GM20000 (cell line): Measurements from ENCODE around the gene FANCE.

Experiments used
- DNase-seq: peaks from one replicate; pipeline ENCODE4 v3.0.0; 2012; ENCODE audit warnings: low spot score
- CTCF ChIP-seq: IDR thresholded peaks from 2 replicates; pipeline ENCODE4 v1.5.1; 2012; ENCODE audit warnings: mild to moderate bottlenecking, control low read depth; ENCODE audit errors: extremely low read depth, missing control alignments

Gene FANCE

GRCh38 chr6:35491558-35492257 is 39.6 kb downstream of the FANCE start:
- no peak for DNase-seq
- TF ChIP-seq CTCF = no peak

GRCh38 chr6:35492258-35492973 is 40.3 kb downstream of the FANCE start:
- no peak for TF ChIP-seq CTCF

GRCh38 chr6:35492974-35493284 is 40.8 kb downstream of the FANCE start:
- TF ChIP-seq CTCF = no peak
- DNase-seq = no peak

More at GRCh38 chr6:35492258-35492973, 40.3 kb downstream of the FANCE start:
- no peak for DNase-seq

GRCh38 chr6:35493307-35493983 is 41.3 kb downstream of the FANCE start:
- TF ChIP-seq CTCF = no peak
- DNase-seq = no peak

- no peak for TF ChIP-seq CTCF
- no peak for DNase-seq
These were observed 42.0 kb downstream of the FANCE start for GRCh38 chr6:35494161-35494563.

- no peak for DNase-seq
- no peak for TF ChIP-seq CTCF
These were observed 43.3 kb downstream of the FANCE start for GRCh38 chr6:35495258-35496035.
